PC-3 (cell line): ENCODE results near the gene IRAK4.

Experiments used
- CTCF ChIP-seq: fragments of 300-600 bp; sonication (generic); conservative IDR thresholded peaks from 2 replicates; pipeline ENCODE4 v1.5.1; 2017; ENCODE audit warnings: antibody characterized with exemption, low read depth, mild to moderate bottlenecking, low read length
- EZH2 ChIP-seq: fragments of 300-600 bp; sonication (generic); IDR thresholded peaks from one replicate; pipeline ENCODE4 v1.6.1; 2017; ENCODE audit warnings: antibody characterized with exemption, mild to moderate bottlenecking, low read length; ENCODE audit not compliant: unreplicated experiment
- EZH2phosphoT487 ChIP-seq: fragments of 300-600 bp; sonication (generic); IDR thresholded peaks from 2 replicates; pipeline ENCODE4 v1.6.1; 2018; ENCODE audit warnings: mild to moderate bottlenecking, antibody characterized with exemption, low read length, borderline replicate concordance

GRCh38 chr12:43789941-43790340, 31.2 kb downstream of the IRAK4 start:
- TF ChIP-seq EZH2phosphoT487, result no peak
- no peak for TF ChIP-seq CTCF
- no peak for TF ChIP-seq EZH2
